Neural progenitor cell (in vitro differentiated cells): ENCODE results near the gene VILL.

ENCODE experiments used
- CTCF ChIP-seq: fragments of 200-600 bp; sonication (generic); IDR thresholded peaks from 2 replicates; pipeline ENCODE4 v1.5.1; 2017; ENCODE audit warnings: antibody characterized with exemption, mild to moderate bottlenecking
- EZH2 ChIP-seq: fragments of 200-600 bp; sonication (generic); IDR thresholded peaks from 2 replicates; pipeline ENCODE4 v1.6.1; 2017; ENCODE audit warnings: antibody characterized with exemption, mild to moderate bottlenecking, moderate library complexity

- TF ChIP-seq CTCF (no peak), EZH2 (no peak)
Observed at GRCh38 chr3:37949866-37950265, 40.7 kb upstream of the VILL start.
